ENCODE results near the gene PPP4R4. TPM values are rescaled to one million over a fixed set of nuclear protein-coding genes. Genes with fewer than 3 reads are reported as not detected.

Gene PPP4R4
- total RNA-seq, 1 experiment from 2014 or later: 5.5 TPM

GRCh38 chr14:94213741-94214140, 39.6 kb downstream of the PPP4R4 start:
- Histone ChIP-seq H3K27me3 (ENCODE audit: insufficient read depth, low read length) (no peaks in the 10 kb centered on the region), H3K4me3 (replicated peaks in 1 of 2; ENCODE audit: low read depth in 1 of 2, low read length in 2 of 2) (no peak overlapping the region), H3K79me2 (ENCODE audit: insufficient read depth, low read length) (no peaks in the 10 kb centered on the region), H3K9ac (ENCODE audit: low read length) (no peak overlapping the region), H3K36me3 (ENCODE audit: control insufficient read depth in 1 of 2, insufficient read depth in 2 of 2, low read length in 2 of 2) (peaks cover 0 to 3% of the 10 kb centered on the region in 2 experiments; a peak in 1 of 4 replicates), H3K4me2 (ENCODE audit: low read length) (no peak overlapping the region), H3K27ac (ENCODE audit: low read depth, low read length) (no peak overlapping the region), H3K9me3 (ENCODE audit: control insufficient read depth in 1 of 2, insufficient read depth in 1 of 2, low read depth in 1 of 2, low read length in 2 of 2) (peaks cover 0 to 3% of the 10 kb centered on the region in 2 experiments; a peak in 1 of 4 replicates), H3K4me1 (ENCODE audit: control insufficient read depth in 1 of 2, insufficient read depth in 2 of 2, low read length in 2 of 2) (no peaks in the 10 kb centered on the region), H4K20me1 (ENCODE audit: insufficient read depth) (no peaks in the 10 kb centered on the region), H3K9me2 (ENCODE audit: insufficient read depth) (no peaks in the 10 kb centered on the region), H2AFZ (ENCODE audit: low read depth, low read length, poor library complexity, severe bottlenecking) (no peak overlapping the region)
- intact Hi-C loops (cut with micrococcal nuclease): no loop called here
- no peak for DNase-seq (ENCODE audit: low read depth, low spot score)
- TF ChIP-seq FOSL1 (IDR thresholded peaks at IDR 0.05; ENCODE audit: low read depth): no peak
- no peak for TF ChIP-seq MAX (IDR thresholded peaks at IDR 0.05)
- no peak for TF ChIP-seq EZH2phosphoT487 (IDR thresholded peaks at IDR 0.05; ENCODE audit: borderline replicate concordance)
- TF ChIP-seq YY1 (IDR thresholded peaks at IDR 0.05; ENCODE audit: extremely low read depth, insufficient replicate concordance, low read depth, low read length): no peak
- no peak for TF ChIP-seq SIN3A (IDR thresholded peaks at IDR 0.05; ENCODE audit: low read depth)
- no peak for TF ChIP-seq REST (IDR thresholded peaks at IDR 0.05; ENCODE audit: low read depth)
- TF ChIP-seq TCF7L2 (IDR thresholded peaks at IDR 0.05; ENCODE audit: borderline replicate concordance, extremely low read depth, insufficient read depth, insufficient read length): no peak
- no peak for TF ChIP-seq ATF3 (IDR thresholded peaks at IDR 0.05)
- TF ChIP-seq POLR2AphosphoS5 (IDR thresholded peaks at IDR 0.05; ENCODE audit: low read depth, low read length): no peak
- TF ChIP-seq POLR2A (IDR thresholded peaks at IDR 0.05; ENCODE audit: borderline replicate concordance, extremely low read depth, insufficient read depth, insufficient read length): no peak
- no peak for TF ChIP-seq CBX3 (IDR thresholded peaks at IDR 0.05; ENCODE audit: low read depth)
- no peak for TF ChIP-seq SRF (IDR thresholded peaks at IDR 0.05; ENCODE audit: low read depth)
- no peak for TF ChIP-seq EZH2 (IDR thresholded peaks at IDR 0.05)
- no peak for TF ChIP-seq JUND (IDR thresholded peaks at IDR 0.05)
- TF ChIP-seq CTCF (IDR thresholded peaks at IDR 0.05 in 2 of 3, conservative IDR thresholded peaks at IDR 0.05 in 1 of 3; ENCODE audit: borderline replicate concordance in 1 of 3, insufficient read depth in 1 of 3, low read depth in 2 of 3, low read length in 2 of 3): no peak
- ChIA-PET CTCF (no interaction called here), RAD21 (ENCODE audit: low non-redundant PET in 1 of 2, low total read pairs in 2 of 2, uncharacterized antibody in 2 of 2, unreplicated experiment in 2 of 2) (no interaction called here), POLR2A (no interaction called here)
- ATAC-seq: no peak
- no TSS peak for BruUV-seq (replicated peaks)
